ENCODE data around the gene PRKCH.
A peak's percentile ranks its signal among the peaks of the same experiment; 100 is the strongest.

The PRKCH gene

DNA sequence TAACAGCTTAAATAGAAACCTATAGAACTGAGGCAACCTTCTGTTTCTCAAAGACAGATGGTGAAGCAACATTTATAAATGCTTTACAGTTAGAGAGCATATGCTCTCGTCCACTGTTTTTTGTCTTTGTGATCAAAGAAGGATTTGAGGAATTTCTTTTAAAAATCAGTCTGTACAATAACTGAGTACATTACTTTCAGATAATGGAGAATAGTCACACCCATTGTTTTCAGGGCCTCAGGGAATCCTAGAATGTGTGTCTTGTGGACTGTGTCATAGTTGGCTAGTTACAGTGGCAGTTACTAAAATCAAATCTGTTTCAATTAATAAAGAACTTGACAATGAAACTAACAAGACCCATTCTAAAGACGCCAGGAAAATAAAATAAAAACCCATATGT lies 107.9 kb downstream of the PRKCH start:
- Histone ChIP-seq H3K4me2 (ENCODE audit: low read depth, low read length, poor library complexity, severe bottlenecking) (peak overlapping the region; percentile 15), H3K4me1 (ENCODE audit: insufficient read depth, low read length, poor library complexity, severe bottlenecking) (peaks cover 35% of the 10 kb centered on the region), H3K9me2 (replicated peaks; ENCODE audit: low read depth, low read length) (no peaks in the 10 kb centered on the region), H2AFZ (ENCODE audit: low read length) (no peak overlapping the region), H3K79me2 (ENCODE audit: insufficient read depth, low read length) (peaks cover 99% of the 10 kb centered on the region), H3K27me3 (ENCODE audit: insufficient read depth, low read length, poor library complexity, severe bottlenecking) (no peaks in the 10 kb centered on the region), H4K20me1 (ENCODE audit: insufficient read depth, low read length, poor library complexity, severe bottlenecking) (peaks cover 7% of the 10 kb centered on the region), H3F3A (ENCODE audit: low read depth) (no peaks in the 10 kb centered on the region), H3K4me3 (ENCODE audit: low read length, poor library complexity, severe bottlenecking) (no peak overlapping the region), H3K36me3 (ENCODE audit: insufficient read depth, low read length) (peaks cover 9% of the 10 kb centered on the region), H3K9ac (ENCODE audit: low read depth, low read length, poor library complexity, severe bottlenecking) (peak overlapping the region; percentile 37), H3K9me3 (ENCODE audit: insufficient read depth, low read depth, low read length) (peaks cover 3% of the 10 kb centered on the region; the same call in 1 of the 2 replicates)
- TF ChIP-seq, protein P1, sequence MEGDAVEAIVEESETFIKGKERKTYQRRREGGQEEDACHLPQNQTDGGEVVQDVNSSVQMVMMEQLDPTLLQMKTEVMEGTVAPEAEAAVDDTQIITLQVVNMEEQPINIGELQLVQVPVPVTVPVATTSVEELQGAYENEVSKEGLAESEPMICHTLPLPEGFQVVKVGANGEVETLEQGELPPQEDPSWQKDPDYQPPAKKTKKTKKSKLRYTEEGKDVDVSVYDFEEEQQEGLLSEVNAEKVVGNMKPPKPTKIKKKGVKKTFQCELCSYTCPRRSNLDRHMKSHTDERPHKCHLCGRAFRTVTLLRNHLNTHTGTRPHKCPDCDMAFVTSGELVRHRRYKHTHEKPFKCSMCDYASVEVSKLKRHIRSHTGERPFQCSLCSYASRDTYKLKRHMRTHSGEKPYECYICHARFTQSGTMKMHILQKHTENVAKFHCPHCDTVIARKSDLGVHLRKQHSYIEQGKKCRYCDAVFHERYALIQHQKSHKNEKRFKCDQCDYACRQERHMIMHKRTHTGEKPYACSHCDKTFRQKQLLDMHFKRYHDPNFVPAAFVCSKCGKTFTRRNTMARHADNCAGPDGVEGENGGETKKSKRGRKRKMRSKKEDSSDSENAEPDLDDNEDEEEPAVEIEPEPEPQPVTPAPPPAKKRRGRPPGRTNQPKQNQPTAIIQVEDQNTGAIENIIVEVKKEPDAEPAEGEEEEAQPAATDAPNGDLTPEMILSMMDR (conservative IDR thresholded peaks at IDR 0.05; ENCODE audit: low read length): no peak
- no peak for TF ChIP-seq EZH2phosphoT487 (IDR thresholded peaks at IDR 0.05; ENCODE audit: borderline replicate concordance)

DNA sequence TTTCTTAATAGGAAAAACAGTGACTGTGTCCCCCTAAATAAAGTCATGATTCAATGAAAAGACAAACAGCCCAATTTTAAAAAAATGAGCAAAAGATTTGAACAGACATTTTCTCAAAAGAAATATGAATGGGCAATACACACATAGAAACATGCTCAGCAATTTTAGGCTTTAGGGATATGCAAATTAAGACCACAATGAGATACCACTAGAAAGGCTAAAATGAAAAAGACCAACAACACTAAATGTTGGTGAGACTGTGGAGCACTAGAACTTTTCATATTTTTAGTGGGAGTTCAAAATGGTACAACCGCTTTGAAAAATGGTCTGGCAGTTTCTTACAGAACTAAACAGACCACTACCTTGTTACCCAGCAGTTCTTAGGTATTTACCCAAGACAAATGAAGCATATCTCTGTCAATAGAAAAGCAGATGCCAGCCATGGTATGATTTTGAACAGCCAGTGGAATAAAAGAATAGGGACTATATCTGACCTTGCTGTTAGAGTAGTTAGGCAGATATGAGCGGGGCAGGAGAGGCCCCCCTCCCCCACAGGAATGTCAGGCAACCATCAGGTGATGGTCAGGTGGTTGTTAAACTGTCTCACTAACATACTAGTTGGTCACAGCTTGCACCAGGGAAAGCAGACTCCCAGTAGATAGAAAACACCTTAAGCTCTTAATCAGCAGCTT lies 108.8 kb downstream of the PRKCH start:
- Histone ChIP-seq H3K4me2 (ENCODE audit: low read depth, low read length, poor library complexity, severe bottlenecking) (no peak overlapping the region), H3K9me3 (ENCODE audit: insufficient read depth, low read depth, low read length) (no peaks in the 10 kb centered on the region), H2AFZ (ENCODE audit: low read length) (no peak overlapping the region), H3K9ac (ENCODE audit: low read depth, low read length, poor library complexity, severe bottlenecking) (no peak overlapping the region), H4K20me1 (ENCODE audit: insufficient read depth, low read length, poor library complexity, severe bottlenecking) (peaks cover 7% of the 10 kb centered on the region), H3K4me3 (ENCODE audit: low read length, poor library complexity, severe bottlenecking) (no peak overlapping the region), H3K4me1 (ENCODE audit: insufficient read depth, low read length, poor library complexity, severe bottlenecking) (peaks cover 35% of the 10 kb centered on the region), H3K27me3 (ENCODE audit: insufficient read depth, low read length, poor library complexity, severe bottlenecking) (no peaks in the 10 kb centered on the region), H3K9me2 (replicated peaks; ENCODE audit: low read depth, low read length) (no peaks in the 10 kb centered on the region), H3K79me2 (ENCODE audit: insufficient read depth, low read length) (peaks cover 99% of the 10 kb centered on the region), H3F3A (ENCODE audit: low read depth) (no peaks in the 10 kb centered on the region), H3K36me3 (ENCODE audit: insufficient read depth, low read length) (peaks cover 16% of the 10 kb centered on the region)
- TF ChIP-seq EZH2phosphoT487 (IDR thresholded peaks at IDR 0.05; ENCODE audit: borderline replicate concordance): no peak
- TF ChIP-seq, protein P1 (conservative IDR thresholded peaks at IDR 0.05; ENCODE audit: low read length): no peak

DNA sequence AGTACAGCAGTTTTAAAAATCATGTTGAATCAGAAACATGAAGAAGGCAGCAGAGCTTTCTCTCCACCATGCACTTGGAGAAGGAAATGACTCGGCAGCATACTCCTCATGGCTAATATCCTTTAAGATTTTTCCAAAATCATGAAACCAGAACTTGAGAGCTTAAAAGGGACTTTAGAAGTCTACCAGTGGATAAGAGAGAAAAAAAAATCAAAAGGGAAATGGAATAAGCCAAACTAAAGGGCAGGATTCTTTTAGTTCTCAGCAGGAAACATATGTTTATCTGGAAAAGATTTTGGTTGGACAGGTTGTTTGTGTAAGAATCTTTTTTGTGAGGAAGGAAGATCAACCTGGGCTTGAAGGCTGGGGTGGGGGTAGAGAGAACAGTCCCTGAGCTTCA lies 111.8 kb downstream of the PRKCH start:
- Histone ChIP-seq H3K4me2 (ENCODE audit: low read depth, low read length, poor library complexity, severe bottlenecking) (no peak overlapping the region), H3K4me3 (ENCODE audit: low read length, poor library complexity, severe bottlenecking) (no peak overlapping the region), H3K9ac (ENCODE audit: low read depth, low read length, poor library complexity, severe bottlenecking) (no peak overlapping the region), H3K79me2 (ENCODE audit: insufficient read depth, low read length) (peaks cover 100% of the 10 kb centered on the region), H3K9me2 (replicated peaks; ENCODE audit: low read depth, low read length) (no peaks in the 10 kb centered on the region), H3K9me3 (ENCODE audit: insufficient read depth, low read depth, low read length) (no peaks in the 10 kb centered on the region), H4K20me1 (ENCODE audit: insufficient read depth, low read length, poor library complexity, severe bottlenecking) (peaks cover 7% of the 10 kb centered on the region), H3K27me3 (ENCODE audit: insufficient read depth, low read length, poor library complexity, severe bottlenecking) (no peaks in the 10 kb centered on the region), H3K4me1 (ENCODE audit: insufficient read depth, low read length, poor library complexity, severe bottlenecking) (peaks cover 47% of the 10 kb centered on the region), H2AFZ (ENCODE audit: low read length) (no peak overlapping the region), H3F3A (ENCODE audit: low read depth) (no peaks in the 10 kb centered on the region; the same call in 1 of the 2 replicates), H3K36me3 (ENCODE audit: insufficient read depth, low read length) (peaks cover 11% of the 10 kb centered on the region; the same call in 1 of the 2 replicates)
- TF ChIP-seq EZH2phosphoT487 (IDR thresholded peaks at IDR 0.05; ENCODE audit: borderline replicate concordance): no peak
- TF ChIP-seq, protein P1 (conservative IDR thresholded peaks at IDR 0.05; ENCODE audit: low read length): no peak

Measured in Loucy (cell line).